DND-41 (cell line): Measurements from ENCODE around the gene SEC63.
"Not testable (repeated sequence)": the region's sequence is repeated elsewhere in the genome, so short reads cannot be mapped to it uniquely, and the experiment has no call there.

Experiments
- ATAC-seq: fragments of 200-7000 bp; cut with Tn5 transposase; 3 replicates; pipeline ENCODE4 v1.9.1; 2021; ENCODE audit warnings: low read depth; ENCODE audit not compliant: insufficient read depth
- DNase-seq: peaks from one replicate; pipeline ENCODE4 v3.0.0-alpha.2; 2020
- H2AFZ ChIP-seq: 2 replicates; pipeline ENCODE4 v1.6.0; 2012; ENCODE audit warnings: low read depth, low read length
- H3K27ac ChIP-seq: 2 replicates; pipeline ENCODE4 v1.5.1; 2012; ENCODE audit warnings: low read length, inconsistent platforms
- H3K27me3 ChIP-seq: fragments of 200-600 bp; sonication (generic); 2 replicates; pipeline ENCODE4 v1.6.0; 2012; ENCODE audit warnings: low read length, mild to moderate bottlenecking, inconsistent platforms; ENCODE audit not compliant: insufficient read depth, poor library complexity
- H3K36me3 ChIP-seq: 2 replicates; pipeline ENCODE4 v1.5.1; 2012; ENCODE audit warnings: low read length, inconsistent platforms; ENCODE audit not compliant: insufficient read depth
- H3K4me1 ChIP-seq: 2 replicates; pipeline ENCODE4 v1.5.1; 2012; ENCODE audit warnings: mild to moderate bottlenecking, low read length; ENCODE audit not compliant: insufficient read depth
- H3K4me2 ChIP-seq: 2 replicates; pipeline ENCODE4 v1.6.0; 2012; ENCODE audit warnings: mild to moderate bottlenecking, moderate library complexity, low read length, inconsistent platforms; ENCODE audit not compliant: insufficient read depth
- H3K4me3 ChIP-seq, 2 experiments: fragments of 200-600 bp in 1 of 2; shearing (Covaris generic) in 1 of 2; 2 replicates each; pipeline ENCODE4 v1.5.1; 2012 to 2016; ENCODE audit warnings: inconsistent platforms in 2 of 2, low read length in 2 of 2, mild to moderate bottlenecking in 2 of 2, low read depth in 1 of 2, moderate library complexity in 1 of 2
- H3K79me2 ChIP-seq: 2 replicates; pipeline ENCODE4 v1.6.0; 2012; ENCODE audit warnings: low read length, inconsistent platforms; ENCODE audit not compliant: insufficient read depth
- H3K9ac ChIP-seq: 2 replicates; pipeline ENCODE4 v1.6.0; 2012; ENCODE audit warnings: low read depth, mild to moderate bottlenecking, inconsistent platforms, low read length, moderate library complexity
- H3K9me3 ChIP-seq: 2 replicates; pipeline ENCODE4 v1.5.1; 2012; ENCODE audit warnings: low read length, moderate library complexity, mild to moderate bottlenecking, inconsistent platforms; ENCODE audit not compliant: insufficient read depth, severe bottlenecking
- H4K20me1 ChIP-seq: 2 replicates; pipeline ENCODE4 v1.6.0; 2012; ENCODE audit warnings: low read length; ENCODE audit not compliant: insufficient read depth
- EZH2 ChIP-seq: IDR thresholded peaks from 3 replicates; pipeline ENCODE4 v1.6.1; 2012; ENCODE audit warnings: borderline replicate concordance, low read depth, mild to moderate bottlenecking, moderate library complexity, low read length, inconsistent platforms; ENCODE audit not compliant: severe bottlenecking
- TF ChIP-seq, protein P1 (sequence below): IDR thresholded peaks from 2 replicates; pipeline ENCODE4 v1.5.1; 2012; ENCODE audit warnings: borderline replicate concordance, low read length, moderate library complexity, mild to moderate bottlenecking; ENCODE audit not compliant: poor library complexity, severe bottlenecking; ENCODE audit errors: extremely low read depth

The SEC63 gene

DNA sequence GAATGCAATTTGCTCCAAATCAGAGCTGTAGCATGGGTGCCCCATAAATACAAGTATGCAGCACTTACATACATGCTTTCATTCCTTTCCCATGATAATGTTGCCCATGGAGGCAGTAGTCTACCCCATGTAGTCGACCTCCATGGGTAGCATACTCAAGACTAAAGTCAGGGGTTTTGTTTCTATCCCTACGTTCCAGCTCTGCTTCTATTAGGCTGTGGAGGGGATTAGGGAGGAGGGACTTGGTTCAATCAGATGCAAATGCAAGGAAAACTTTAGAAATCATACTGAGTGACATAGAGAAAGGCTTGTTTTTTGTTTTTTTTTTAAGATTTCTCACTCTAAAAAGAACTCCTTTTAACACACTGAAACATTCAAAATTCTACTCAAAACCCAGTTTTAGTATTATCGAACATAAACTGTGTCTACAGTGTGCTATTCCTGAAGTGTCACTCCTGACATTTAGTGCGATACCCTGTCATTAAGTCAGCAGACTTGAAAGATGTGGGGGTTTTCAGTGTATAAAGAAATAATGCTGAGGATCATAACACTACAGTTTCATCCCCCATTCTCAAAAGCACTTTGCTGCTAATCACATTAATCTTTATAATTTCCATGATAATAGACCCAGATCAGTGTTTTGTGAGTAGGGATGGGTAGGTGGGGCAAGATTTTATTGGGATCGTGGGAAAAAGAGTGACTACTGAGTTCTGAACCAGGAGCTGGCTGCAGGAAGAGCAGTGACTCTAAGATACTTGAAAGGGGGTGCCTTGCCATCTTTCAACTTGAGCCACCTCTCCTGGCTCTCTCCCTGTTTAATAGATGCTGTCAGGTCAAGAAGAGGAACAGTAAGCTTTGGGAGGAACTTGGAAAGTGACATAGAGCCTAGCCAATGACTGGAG lies 93.5 kb downstream of the SEC63 start:
- DNase-seq (no peak), ATAC-seq (no peak)
- Histone ChIP-seq H3K27me3 (no peaks in the 10 kb centered on the region), H3K79me2 (no peaks in the 10 kb centered on the region), H3K9me3 (no peaks in the 10 kb centered on the region), H4K20me1 (peaks cover 5% of the 10 kb centered on the region; the same call in 1 of the 2 replicates), H3K27ac (no peak overlapping the region), H3K4me2 (no peak overlapping the region), H3K9ac (no peak overlapping the region), H2AFZ (no peak overlapping the region), H3K4me1 (no peaks in the 10 kb centered on the region), H3K4me3 (no peak overlapping the region), H3K36me3 (peaks cover 9% of the 10 kb centered on the region; the same call in 1 of the 2 replicates)
- TF ChIP-seq EZH2, result no peak
- TF ChIP-seq, protein P1, sequence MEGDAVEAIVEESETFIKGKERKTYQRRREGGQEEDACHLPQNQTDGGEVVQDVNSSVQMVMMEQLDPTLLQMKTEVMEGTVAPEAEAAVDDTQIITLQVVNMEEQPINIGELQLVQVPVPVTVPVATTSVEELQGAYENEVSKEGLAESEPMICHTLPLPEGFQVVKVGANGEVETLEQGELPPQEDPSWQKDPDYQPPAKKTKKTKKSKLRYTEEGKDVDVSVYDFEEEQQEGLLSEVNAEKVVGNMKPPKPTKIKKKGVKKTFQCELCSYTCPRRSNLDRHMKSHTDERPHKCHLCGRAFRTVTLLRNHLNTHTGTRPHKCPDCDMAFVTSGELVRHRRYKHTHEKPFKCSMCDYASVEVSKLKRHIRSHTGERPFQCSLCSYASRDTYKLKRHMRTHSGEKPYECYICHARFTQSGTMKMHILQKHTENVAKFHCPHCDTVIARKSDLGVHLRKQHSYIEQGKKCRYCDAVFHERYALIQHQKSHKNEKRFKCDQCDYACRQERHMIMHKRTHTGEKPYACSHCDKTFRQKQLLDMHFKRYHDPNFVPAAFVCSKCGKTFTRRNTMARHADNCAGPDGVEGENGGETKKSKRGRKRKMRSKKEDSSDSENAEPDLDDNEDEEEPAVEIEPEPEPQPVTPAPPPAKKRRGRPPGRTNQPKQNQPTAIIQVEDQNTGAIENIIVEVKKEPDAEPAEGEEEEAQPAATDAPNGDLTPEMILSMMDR, result no peak

DNA sequence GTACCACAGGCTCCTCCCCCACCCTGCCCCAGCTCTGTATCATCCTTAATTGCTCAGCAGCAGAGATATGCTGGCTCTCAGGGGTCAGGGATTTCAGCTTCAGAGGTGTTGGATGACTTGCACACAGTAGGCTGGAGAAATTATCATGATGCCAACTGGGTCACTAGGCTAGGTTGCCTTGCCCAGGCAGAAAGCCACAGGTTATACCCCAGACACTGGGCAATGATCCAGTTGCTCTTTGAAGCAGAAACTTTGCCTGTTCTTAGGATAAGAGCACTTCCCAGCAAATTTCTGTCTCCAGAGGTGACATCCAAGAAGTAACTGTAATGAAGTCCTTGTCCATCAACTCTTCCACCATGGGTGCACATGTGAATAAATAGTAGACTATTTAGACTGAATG lies 95.6 kb downstream of the SEC63 start:
- no peaks in the 10 kb centered on the region for H3K79me2 ChIP-seq
- H3K9me3 ChIP-seq, result no peaks in the 10 kb centered on the region
- peaks cover 4% of the 10 kb centered on the region; the same call in 1 of the 2 replicates for H4K20me1 ChIP-seq
- DNase-seq (no peak), ATAC-seq (no peak)
- TF ChIP-seq, protein P1, result no peak
- no peak for TF ChIP-seq EZH2
- no peak overlapping the region for H2AFZ ChIP-seq
- peaks cover 4% of the 10 kb centered on the region; the same call in 1 of the 2 replicates for H3K36me3 ChIP-seq
- H3K27ac ChIP-seq, result no peak overlapping the region
- no peak overlapping the region for H3K9ac ChIP-seq
- H3K4me2 ChIP-seq, result no peak overlapping the region
- no peak overlapping the region for H3K4me3 ChIP-seq
- no peaks in the 10 kb centered on the region for H3K27me3 ChIP-seq
- H3K4me1 ChIP-seq, result no peaks in the 10 kb centered on the region

DNA sequence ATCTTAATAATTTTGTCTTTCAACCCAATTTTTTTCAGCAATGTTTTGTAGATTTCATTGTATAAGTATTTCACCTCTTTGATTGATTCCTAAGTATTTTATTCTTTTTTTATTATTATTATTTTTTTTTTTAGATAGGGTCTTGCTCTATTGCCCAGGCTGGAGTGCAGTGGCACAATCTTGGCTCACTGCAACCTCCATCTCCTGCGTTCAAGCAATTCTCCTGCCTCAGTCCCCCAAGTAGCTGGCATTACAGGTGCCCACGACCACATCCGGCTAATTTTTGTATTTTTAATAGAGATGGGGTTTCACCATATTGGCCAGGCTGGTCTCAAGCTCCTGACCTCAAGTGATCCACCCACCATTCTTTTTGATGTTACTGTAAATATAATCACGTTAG lies 97.0 kb downstream of the SEC63 start:
- not testable (repeated sequence) for ATAC-seq

DNA sequence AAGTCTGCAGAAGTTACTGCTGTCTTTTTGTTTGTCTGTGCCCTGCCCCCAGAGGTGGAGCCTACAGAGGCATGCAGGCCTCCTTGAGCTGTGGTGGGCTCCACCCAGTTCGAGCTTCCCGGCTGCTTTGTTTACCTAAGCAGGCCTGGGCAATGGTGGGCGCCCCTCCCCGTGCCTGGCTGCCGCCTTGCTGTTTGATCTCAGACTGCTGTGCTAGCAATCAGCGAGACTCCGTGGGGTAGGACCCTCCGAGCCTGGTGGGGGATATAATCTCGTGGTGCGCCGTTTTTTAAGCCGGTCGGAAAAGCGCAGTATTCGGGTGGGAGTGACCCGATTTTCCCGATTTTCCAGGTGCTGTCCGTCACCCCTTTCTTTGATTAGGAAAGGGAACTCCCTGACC lies 97.9 kb downstream of the SEC63 start:
- not testable (repeated sequence) for H2AFZ ChIP-seq, H3K36me3 ChIP-seq, H3K79me2 ChIP-seq, DNase-seq, H3K9ac ChIP-seq, H3K4me3 ChIP-seq, H3K9me3 ChIP-seq, H4K20me1 ChIP-seq, H3K27me3 ChIP-seq, H3K4me1 ChIP-seq, ATAC-seq, H3K4me2 ChIP-seq, H3K27ac ChIP-seq

More for the DNA sequence above, 97.0 kb downstream of the SEC63 start:
- H3K36me3 ChIP-seq, H3K27ac ChIP-seq, H3K4me1 ChIP-seq, H3K4me2 ChIP-seq, H4K20me1 ChIP-seq, DNase-seq, H3K4me3 ChIP-seq, H3K9me3 ChIP-seq, H3K79me2 ChIP-seq, H3K9ac ChIP-seq, H2AFZ ChIP-seq, H3K27me3 ChIP-seq: not testable (repeated sequence)
